K562 (cell line): ENCODE data around the gene BNC1. TPM values are rescaled to one million over a fixed set of nuclear protein-coding genes. Genes with fewer than 3 reads are reported as not detected.

ENCODE experiments used
- KDM4B ChIP-seq, 2 experiments: fragments of 450-650 bp in 1 of 2; sonication (generic) in 1 of 2; IDR thresholded peaks; 2 replicates each; pipeline ENCODE4 v1.6.1; 2016 to 2017; ENCODE audit warnings: borderline replicate concordance in 2 of 2, antibody characterized with exemption in 1 of 2, low read depth in 1 of 2, mild to moderate bottlenecking in 1 of 2
- SIRT6 ChIP-seq: IDR thresholded peaks from one replicate; pipeline ENCODE4 v1.6.1; 2012; ENCODE audit warnings: low read depth, mild to moderate bottlenecking, control low read depth, inconsistent platforms, low read length, moderate library complexity
- ZFP30 ChIP-seq: fragments of 250-450 bp; sonication (Bioruptor Pico); IDR thresholded peaks from 2 replicates; pipeline ENCODE4 v1.8.0; 2022; ENCODE audit warnings: moderate library complexity, mild to moderate bottlenecking, inconsistent platforms, borderline replicate concordance
- ZNF174 ChIP-seq: fragments of 250-450 bp; sonication (Bioruptor Pico); IDR thresholded peaks from 2 replicates; pipeline ENCODE4 v1.4.0; 2020; ENCODE audit warnings: mild to moderate bottlenecking
- ZNF311 ChIP-seq: fragments of 250-450 bp; sonication (Bioruptor Pico); IDR thresholded peaks from 2 replicates; pipeline ENCODE4 v1.4.0; 2020; ENCODE audit warnings: mild to moderate bottlenecking, moderate library complexity
- ZNF76 ChIP-seq: fragments of 250-450 bp; sonication (Bioruptor Pico); IDR thresholded peaks from 2 replicates; pipeline ENCODE4 v1.4.0; 2020; ENCODE audit warnings: mild to moderate bottlenecking, moderate library complexity, borderline replicate concordance
- polyA plus RNA-seq, 8 experiments: library from polyadenylated mRNA; depleted of rRNA in 4 of 8; stranded (reverse) in 5 of 8; unstranded in 3 of 8; fragments of >200 nt; fragmentation: Nextera tagmentation in 2 of 8; fragmentation: Illumina TruSeq in 1 of 8; extraction: Ambion mirVana in 2 of 8; extraction: Trizol in 1 of 8; gene quantifications; 2 replicates each; pipeline versions ENCODE4 v1.2.1 to v1.2.3, GENCODE V29; 2011 to 2014; ENCODE audit warnings: inconsistent platforms in 1 of 8, missing spikeins in 1 of 8
- total RNA-seq, 7 experiments: library from RNA; depleted of rRNA in 6 of 7; stranded (reverse); fragments of >200 nt in 6 of 7; fragmentation: Illumina TruSeq in 2 of 7; extraction: Trizol in 2 of 7; gene quantifications; 2 replicates each; pipeline versions ENCODE4 v1.2.1 to v1.2.3, GENCODE V29; 2011 to 2021; ENCODE audit warnings: low replicate concordance in 1 of 7
- TF ChIP-seq, protein P1 (sequence below): fragments of 250-450 bp; sonication (Bioruptor Pico); IDR thresholded peaks from 2 replicates; pipeline ENCODE4 v1.8.0; 2021; ENCODE audit warnings: moderate library complexity, mild to moderate bottlenecking, inconsistent platforms
- TF ChIP-seq, protein P2 (sequence below), 2 experiments: IDR thresholded peaks; 2 replicates each; pipeline ENCODE4 v1.6.1; 2012; ENCODE audit warnings: improper control_type of control experiment in 2 of 2, low read depth in 2 of 2, low read length in 2 of 2, borderline replicate concordance in 1 of 2
- TF ChIP-seq, protein P3 (sequence below): fragments of 250-450 bp; sonication (Bioruptor Pico); IDR thresholded peaks from 2 replicates; pipeline ENCODE4 v1.8.0; 2022; ENCODE audit warnings: inconsistent platforms, mild to moderate bottlenecking, moderate library complexity, borderline replicate concordance
- TF ChIP-seq, protein P4 (sequence below): fragments of 450-650 bp; IDR thresholded peaks from 2 replicates; pipeline ENCODE4 v1.6.1; 2017; ENCODE audit warnings: antibody characterized with exemption, mild to moderate bottlenecking

Gene BNC1
- total and polyA plus RNA-seq, 9 of the 15 experiments (the other 6 are each of a cell fraction or from before 2014, with no cell fraction given): not detected

DNA sequence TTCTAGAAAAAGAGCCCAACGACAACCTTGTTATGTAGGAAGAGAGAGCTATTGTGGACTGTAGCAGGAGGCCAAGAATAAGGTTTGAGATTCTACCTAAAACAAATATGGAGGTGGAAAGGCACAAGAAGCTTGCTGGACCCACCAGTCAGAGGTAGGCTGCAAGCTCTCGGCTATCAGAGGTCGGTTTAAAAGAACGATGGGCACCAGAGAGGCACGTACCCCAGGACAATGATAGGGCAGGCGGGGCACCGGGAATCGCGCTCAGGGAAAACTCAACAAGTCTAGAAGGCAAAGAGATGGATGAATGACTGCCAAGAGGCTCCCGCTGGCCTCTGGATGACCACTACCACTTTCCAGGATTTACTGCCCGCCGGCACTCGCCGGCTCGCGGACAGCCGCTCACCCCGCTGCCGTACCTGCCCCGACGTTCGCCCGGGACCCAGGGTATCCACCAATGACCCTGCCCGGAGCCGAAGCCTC is 77.9 kb downstream of the BNC1 start (continued):
- TF ChIP-seq, protein P1, sequence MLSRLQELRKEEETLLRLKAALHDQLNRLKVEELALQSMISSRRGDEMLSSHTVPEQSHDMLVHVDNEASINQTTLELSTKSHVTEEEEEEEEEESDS (CRISPR knock-in tag): no peak
- TF ChIP-seq KDM4B (IDR thresholded peaks at IDR 0.05; ENCODE audit: borderline replicate concordance in 2 of 2, low read depth in 1 of 2) (no peak), ZNF76 (CRISPR knock-in tag) (no peak), ZNF311 (no peak), ZNF174 (CRISPR knock-in tag) (no peak), ZFP30 (CRISPR knock-in tag) (no peak), SIRT6 (no peak)
- TF ChIP-seq, protein P2, sequence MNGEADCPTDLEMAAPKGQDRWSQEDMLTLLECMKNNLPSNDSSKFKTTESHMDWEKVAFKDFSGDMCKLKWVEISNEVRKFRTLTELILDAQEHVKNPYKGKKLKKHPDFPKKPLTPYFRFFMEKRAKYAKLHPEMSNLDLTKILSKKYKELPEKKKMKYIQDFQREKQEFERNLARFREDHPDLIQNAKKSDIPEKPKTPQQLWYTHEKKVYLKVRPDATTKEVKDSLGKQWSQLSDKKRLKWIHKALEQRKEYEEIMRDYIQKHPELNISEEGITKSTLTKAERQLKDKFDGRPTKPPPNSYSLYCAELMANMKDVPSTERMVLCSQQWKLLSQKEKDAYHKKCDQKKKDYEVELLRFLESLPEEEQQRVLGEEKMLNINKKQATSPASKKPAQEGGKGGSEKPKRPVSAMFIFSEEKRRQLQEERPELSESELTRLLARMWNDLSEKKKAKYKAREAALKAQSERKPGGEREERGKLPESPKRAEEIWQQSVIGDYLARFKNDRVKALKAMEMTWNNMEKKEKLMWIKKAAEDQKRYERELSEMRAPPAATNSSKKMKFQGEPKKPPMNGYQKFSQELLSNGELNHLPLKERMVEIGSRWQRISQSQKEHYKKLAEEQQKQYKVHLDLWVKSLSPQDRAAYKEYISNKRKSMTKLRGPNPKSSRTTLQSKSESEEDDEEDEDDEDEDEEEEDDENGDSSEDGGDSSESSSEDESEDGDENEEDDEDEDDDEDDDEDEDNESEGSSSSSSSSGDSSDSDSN (IDR thresholded peaks at IDR 0.05; ENCODE audit: borderline replicate concordance in 1 of 2, low read depth in 2 of 2, low read length in 2 of 2): no peak
- TF ChIP-seq, protein P3, sequence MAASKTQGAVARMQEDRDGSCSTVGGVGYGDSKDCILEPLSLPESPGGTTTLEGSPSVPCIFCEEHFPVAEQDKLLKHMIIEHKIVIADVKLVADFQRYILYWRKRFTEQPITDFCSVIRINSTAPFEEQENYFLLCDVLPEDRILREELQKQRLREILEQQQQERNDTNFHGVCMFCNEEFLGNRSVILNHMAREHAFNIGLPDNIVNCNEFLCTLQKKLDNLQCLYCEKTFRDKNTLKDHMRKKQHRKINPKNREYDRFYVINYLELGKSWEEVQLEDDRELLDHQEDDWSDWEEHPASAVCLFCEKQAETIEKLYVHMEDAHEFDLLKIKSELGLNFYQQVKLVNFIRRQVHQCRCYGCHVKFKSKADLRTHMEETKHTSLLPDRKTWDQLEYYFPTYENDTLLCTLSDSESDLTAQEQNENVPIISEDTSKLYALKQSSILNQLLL: no peak
- TF ChIP-seq, protein P4, sequence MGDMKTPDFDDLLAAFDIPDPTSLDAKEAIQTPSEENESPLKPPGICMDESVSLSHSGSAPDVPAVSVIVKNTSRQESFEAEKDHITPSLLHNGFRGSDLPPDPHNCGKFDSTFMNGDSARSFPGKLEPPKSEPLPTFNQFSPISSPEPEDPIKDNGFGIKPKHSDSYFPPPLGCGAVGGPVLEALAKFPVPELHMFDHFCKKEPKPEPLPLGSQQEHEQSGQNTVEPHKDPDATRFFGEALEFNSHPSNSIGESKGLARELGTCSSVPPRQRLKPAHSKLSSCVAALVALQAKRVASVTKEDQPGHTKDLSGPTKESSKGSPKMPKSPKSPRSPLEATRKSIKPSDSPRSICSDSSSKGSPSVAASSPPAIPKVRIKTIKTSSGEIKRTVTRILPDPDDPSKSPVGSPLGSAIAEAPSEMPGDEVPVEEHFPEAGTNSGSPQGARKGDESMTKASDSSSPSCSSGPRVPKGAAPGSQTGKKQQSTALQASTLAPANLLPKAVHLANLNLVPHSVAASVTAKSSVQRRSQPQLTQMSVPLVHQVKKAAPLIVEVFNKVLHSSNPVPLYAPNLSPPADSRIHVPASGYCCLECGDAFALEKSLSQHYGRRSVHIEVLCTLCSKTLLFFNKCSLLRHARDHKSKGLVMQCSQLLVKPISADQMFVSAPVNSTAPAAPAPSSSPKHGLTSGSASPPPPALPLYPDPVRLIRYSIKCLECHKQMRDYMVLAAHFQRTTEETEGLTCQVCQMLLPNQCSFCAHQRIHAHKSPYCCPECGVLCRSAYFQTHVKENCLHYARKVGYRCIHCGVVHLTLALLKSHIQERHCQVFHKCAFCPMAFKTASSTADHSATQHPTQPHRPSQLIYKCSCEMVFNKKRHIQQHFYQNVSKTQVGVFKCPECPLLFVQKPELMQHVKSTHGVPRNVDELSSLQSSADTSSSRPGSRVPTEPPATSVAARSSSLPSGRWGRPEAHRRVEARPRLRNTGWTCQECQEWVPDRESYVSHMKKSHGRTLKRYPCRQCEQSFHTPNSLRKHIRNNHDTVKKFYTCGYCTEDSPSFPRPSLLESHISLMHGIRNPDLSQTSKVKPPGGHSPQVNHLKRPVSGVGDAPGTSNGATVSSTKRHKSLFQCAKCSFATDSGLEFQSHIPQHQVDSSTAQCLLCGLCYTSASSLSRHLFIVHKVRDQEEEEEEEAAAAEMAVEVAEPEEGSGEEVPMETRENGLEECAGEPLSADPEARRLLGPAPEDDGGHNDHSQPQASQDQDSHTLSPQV: no peak

Other genes starting within 250 kb of the BNC1 start
- gene BTBD1, start 217.4 kb downstream of the BNC1 start, total RNA-seq (2014; rRNA removed): 89.1 and 90.4 TPM in 2 replicates
- gene BTBD1, start 217.4 kb downstream of the BNC1 start, total RNA-seq (2014; rRNA removed; fragmentation: Illumina TruSeq; extraction: Trizol): 97.6 and 107 TPM in 2 replicates
- 87.4 and 93.4 TPM in 2 replicates for gene BTBD1, start 217.4 kb downstream of the BNC1 start, total RNA-seq (2015; rRNA removed; fragmentation: Illumina TruSeq; extraction: Trizol)
- gene BTBD1, start 217.4 kb downstream of the BNC1 start, total RNA-seq (2021): 75.8 and 77.3 TPM in 2 replicates
- 91.7 and 106 TPM in 2 replicates for gene BTBD1, start 217.4 kb downstream of the BNC1 start, polyA plus RNA-seq (2011; rRNA removed)
- 89.5 and 94.1 TPM in 2 replicates for gene BTBD1, start 217.4 kb downstream of the BNC1 start, polyA plus RNA-seq (2014; fragmentation: Illumina TruSeq; extraction: Trizol)
- 10 to 100 TPM; 19.4 to 27.2 TPM for gene BTBD1, start 217.4 kb downstream of the BNC1 start, polyA plus RNA-seq (2014; fragmentation: Nextera tagmentation; extraction: Ambion mirVana)
- 73.6 and 74.9 TPM in 2 replicates for gene BTBD1, start 217.4 kb downstream of the BNC1 start, polyA plus RNA-seq (2014; rRNA removed)
- gene TM6SF1, start 177.0 kb downstream of the BNC1 start, total RNA-seq (2014; rRNA removed): 1.8 and 3.3 TPM in 2 replicates
- gene TM6SF1, start 177.0 kb downstream of the BNC1 start, total RNA-seq (2014; rRNA removed; fragmentation: Illumina TruSeq; extraction: Trizol): 4.4 and 4.6 TPM in 2 replicates
- 1.1 and 1.3 TPM in 2 replicates for gene TM6SF1, start 177.0 kb downstream of the BNC1 start, total RNA-seq (2015; rRNA removed; fragmentation: Illumina TruSeq; extraction: Trizol)
- gene TM6SF1, start 177.0 kb downstream of the BNC1 start, total RNA-seq (2021): 2.7 and 4.1 TPM in 2 replicates
- 1.0 and 6.1 TPM in 2 replicates for gene TM6SF1, start 177.0 kb downstream of the BNC1 start, polyA plus RNA-seq (2011; rRNA removed)
- 3.5 and 4.4 TPM in 2 replicates for gene TM6SF1, start 177.0 kb downstream of the BNC1 start, polyA plus RNA-seq (2014; fragmentation: Illumina TruSeq; extraction: Trizol)
- gene TM6SF1, start 177.0 kb downstream of the BNC1 start, polyA plus RNA-seq (2014; fragmentation: Nextera tagmentation; extraction: Ambion mirVana): 1 to 10 TPM; 5.2 to 5.6 TPM
- gene TM6SF1, start 177.0 kb downstream of the BNC1 start, polyA plus RNA-seq (2014; rRNA removed): 2.9 and 4.5 TPM in 2 replicates
- gene HDGFL3, start 76.8 kb downstream of the BNC1 start, total RNA-seq (2014; rRNA removed): 30.2 and 31.4 TPM in 2 replicates
- gene HDGFL3, start 76.8 kb downstream of the BNC1 start, total RNA-seq (2014; rRNA removed; fragmentation: Illumina TruSeq; extraction: Trizol): 41.1 and 46.3 TPM in 2 replicates
- 39.5 and 41.0 TPM in 2 replicates for gene HDGFL3, start 76.8 kb downstream of the BNC1 start, total RNA-seq (2015; rRNA removed; fragmentation: Illumina TruSeq; extraction: Trizol)
- 33.6 and 37.6 TPM in 2 replicates for gene HDGFL3, start 76.8 kb downstream of the BNC1 start, total RNA-seq (2021)
- 6.8 and 10.9 TPM in 2 replicates for gene HDGFL3, start 76.8 kb downstream of the BNC1 start, polyA plus RNA-seq (2011; rRNA removed)
- 34.4 and 42.0 TPM in 2 replicates for gene HDGFL3, start 76.8 kb downstream of the BNC1 start, polyA plus RNA-seq (2014; fragmentation: Illumina TruSeq; extraction: Trizol)
- gene HDGFL3, start 76.8 kb downstream of the BNC1 start, polyA plus RNA-seq (2014; fragmentation: Nextera tagmentation; extraction: Ambion mirVana): 1 to 10 TPM; 6.7 to 7.5 TPM
- 16.8 and 27.7 TPM in 2 replicates for gene HDGFL3, start 76.8 kb downstream of the BNC1 start, polyA plus RNA-seq (2014; rRNA removed)
- 13.1 and 16.0 TPM in 2 replicates for gene SH3GL3, start 162.7 kb upstream of the BNC1 start, total RNA-seq (2014; rRNA removed)
- 13.5 and 16.1 TPM in 2 replicates for gene SH3GL3, start 162.7 kb upstream of the BNC1 start, total RNA-seq (2014; rRNA removed; fragmentation: Illumina TruSeq; extraction: Trizol)
- 6.8 and 7.5 TPM in 2 replicates for gene SH3GL3, start 162.7 kb upstream of the BNC1 start, total RNA-seq (2015; rRNA removed; fragmentation: Illumina TruSeq; extraction: Trizol)
- gene SH3GL3, start 162.7 kb upstream of the BNC1 start, total RNA-seq (2021): 8.9 and 9.6 TPM in 2 replicates
- gene SH3GL3, start 162.7 kb upstream of the BNC1 start, polyA plus RNA-seq (2011; rRNA removed): 7.2 and 9.7 TPM in 2 replicates
- gene SH3GL3, start 162.7 kb upstream of the BNC1 start, polyA plus RNA-seq (2014; fragmentation: Illumina TruSeq; extraction: Trizol): 13.3 and 14.3 TPM in 2 replicates
- 1 to 10 TPM; 3.9 to 4.3 TPM for gene SH3GL3, start 162.7 kb upstream of the BNC1 start, polyA plus RNA-seq (2014; fragmentation: Nextera tagmentation; extraction: Ambion mirVana)
- gene SH3GL3, start 162.7 kb upstream of the BNC1 start, polyA plus RNA-seq (2014; rRNA removed): 13.7 and 14.5 TPM in 2 replicates